Mucosa of descending colon (tissue), 3 donors: ENCODE data around the gene CASP5. TPM values are rescaled to one million over a fixed set of nuclear protein-coding genes. Genes with fewer than 3 reads are reported as not detected.
"Not testable (repeated sequence)": the region's sequence is repeated elsewhere in the genome, so short reads cannot be mapped to it uniquely, and the experiment has no call there.

Experiments
- ATAC-seq: fragments of 200-7000 bp; cut with Tn5 transposase; one replicate; pipeline ENCODE4 v1.9.1; 2020; ENCODE audit warnings: mild to moderate bottlenecking, moderate library complexity
- DNase-seq, 3 donors: peaks; one replicate each; pipeline ENCODE4 v3.0.0-alpha.2; 2020
- H3K36me3 ChIP-seq: fragments of 200-600 bp; one replicate; pipeline ENCODE4 v1.8.0; 2021; ENCODE audit warnings: low read depth, mild to moderate bottlenecking
- H3K4me1 ChIP-seq: fragments of 200-600 bp; one replicate; pipeline ENCODE4 v1.8.0; 2021; ENCODE audit warnings: low read depth, mild to moderate bottlenecking
- H3K4me3 ChIP-seq: fragments of 200-600 bp; one replicate; pipeline ENCODE4 v1.8.0; 2021; ENCODE audit warnings: mild to moderate bottlenecking
- H3K9me3 ChIP-seq: fragments of 200-600 bp; one replicate; pipeline ENCODE4 v1.8.0; 2021; ENCODE audit warnings: mild to moderate bottlenecking
- intact Hi-C, 2 donors: fragments of 100-400 bp; cut with DNase I in 1 of 2; cut with micrococcal nuclease in 1 of 2; formaldehyde crosslinking; loops; one replicate each; pipeline versions ENCODE4 v1.11.0 to v1.11.1; 2022; cut with DNase I, micrococcal nuclease
- total RNA-seq, 3 donors: library from RNA; stranded (reverse); fragmentation: NEBNext Ultra II Directional in 2 of 3; extraction: Animal tissue kit (Norgen Biotek cat#: 25700) in 2 of 3; gene quantifications; one replicate each; pipeline versions ENCODE4 v1.2.1 to v1.2.4, GENCODE V29; 2021 to 2023
- TF ChIP-seq, protein P1 (sequence below): fragments of 200-600 bp; IDR thresholded peaks from one replicate; pipeline ENCODE4 v1.8.0; 2022; ENCODE audit warnings: antibody characterized with exemption, mild to moderate bottlenecking
- donor health status: DM: no; HTN: no; CAD: no; lungs with moderate emphysema.
- donor health status: DM: no; HTN: no; CAD: no.
- donor health status: DM: no; HTN: yes; CAD: no.

Gene CASP5
- total RNA-seq, 3 donors from 2014 or later = 50.1 to 81.8 (median 80.5) TPM

DNA sequence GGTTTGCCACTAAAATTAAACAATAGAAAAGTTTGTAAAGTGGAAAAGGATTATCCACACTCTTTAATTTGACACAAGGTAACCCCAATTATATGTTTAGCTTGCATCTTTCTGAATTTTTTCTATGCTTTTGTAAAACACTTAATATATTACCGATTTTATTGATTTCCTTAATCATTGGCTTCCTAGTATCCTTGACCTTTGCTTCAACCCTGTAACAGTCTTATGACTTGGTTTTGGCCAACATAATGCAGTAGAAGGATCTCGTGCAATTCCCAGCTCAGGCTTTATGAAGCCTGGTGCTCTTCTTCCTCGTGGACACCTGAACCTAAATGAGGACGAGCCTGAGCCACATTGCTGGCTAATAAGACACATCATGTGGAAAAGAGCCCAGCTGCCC lies 31.0 kb downstream of the CASP5 start:
- TF ChIP-seq, protein P1, sequence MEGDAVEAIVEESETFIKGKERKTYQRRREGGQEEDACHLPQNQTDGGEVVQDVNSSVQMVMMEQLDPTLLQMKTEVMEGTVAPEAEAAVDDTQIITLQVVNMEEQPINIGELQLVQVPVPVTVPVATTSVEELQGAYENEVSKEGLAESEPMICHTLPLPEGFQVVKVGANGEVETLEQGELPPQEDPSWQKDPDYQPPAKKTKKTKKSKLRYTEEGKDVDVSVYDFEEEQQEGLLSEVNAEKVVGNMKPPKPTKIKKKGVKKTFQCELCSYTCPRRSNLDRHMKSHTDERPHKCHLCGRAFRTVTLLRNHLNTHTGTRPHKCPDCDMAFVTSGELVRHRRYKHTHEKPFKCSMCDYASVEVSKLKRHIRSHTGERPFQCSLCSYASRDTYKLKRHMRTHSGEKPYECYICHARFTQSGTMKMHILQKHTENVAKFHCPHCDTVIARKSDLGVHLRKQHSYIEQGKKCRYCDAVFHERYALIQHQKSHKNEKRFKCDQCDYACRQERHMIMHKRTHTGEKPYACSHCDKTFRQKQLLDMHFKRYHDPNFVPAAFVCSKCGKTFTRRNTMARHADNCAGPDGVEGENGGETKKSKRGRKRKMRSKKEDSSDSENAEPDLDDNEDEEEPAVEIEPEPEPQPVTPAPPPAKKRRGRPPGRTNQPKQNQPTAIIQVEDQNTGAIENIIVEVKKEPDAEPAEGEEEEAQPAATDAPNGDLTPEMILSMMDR = no peak
- no peak for DNase-seq
- Histone ChIP-seq H3K4me3 (no peak overlapping the region), H3K4me1 (no peaks in the 10 kb centered on the region), H3K9me3 (no peaks in the 10 kb centered on the region), H3K36me3 (no peaks in the 10 kb centered on the region)
- no peak for ATAC-seq
- intact Hi-C loops = no loop called here

DNA sequence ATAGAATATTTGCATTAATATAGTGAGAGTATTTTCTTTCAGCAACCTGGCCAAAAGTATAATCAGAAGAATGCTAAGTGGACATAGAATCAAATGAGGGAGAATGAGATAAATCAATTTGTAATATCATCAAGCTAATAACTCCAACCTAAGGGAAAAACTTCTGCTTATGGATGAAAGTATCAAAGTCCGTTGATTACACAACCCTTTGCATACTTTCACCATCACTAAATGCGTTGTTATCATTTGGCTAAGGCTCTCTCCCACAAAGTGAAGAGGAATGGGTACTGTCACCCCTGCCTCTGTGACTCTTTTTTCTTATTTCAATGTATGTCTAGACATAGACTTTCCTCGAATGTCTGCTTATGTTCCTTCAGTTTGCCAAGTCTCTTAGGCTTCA lies 38.2 kb downstream of the CASP5 start:
- no peaks in the 10 kb centered on the region for H3K9me3 ChIP-seq
- no peaks in the 10 kb centered on the region for H3K4me1 ChIP-seq
- H3K36me3 ChIP-seq = no peaks in the 10 kb centered on the region
- ATAC-seq (no peak), DNase-seq (no peak)
- TF ChIP-seq, protein P1 = no peak
- H3K4me3 ChIP-seq = no peak overlapping the region
- intact Hi-C loops = no loop called here

DNA sequence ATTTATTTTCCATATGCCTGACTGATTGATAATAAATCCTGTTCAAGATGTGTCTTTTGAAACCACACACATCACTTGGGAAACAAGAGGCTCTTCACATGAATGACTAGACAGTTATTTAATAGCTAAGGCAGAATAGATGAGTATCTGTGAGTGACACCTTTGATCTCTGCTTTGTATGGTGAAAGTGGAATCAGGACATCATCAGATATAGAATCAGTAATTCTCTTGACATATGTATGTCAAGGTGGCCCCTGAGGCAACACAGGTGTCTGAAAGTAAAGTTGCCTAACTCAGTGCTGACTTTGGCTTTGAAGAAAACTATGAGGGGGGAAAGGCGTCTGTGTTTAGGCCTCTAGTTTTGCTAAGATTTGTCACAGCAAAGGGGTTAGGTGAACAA lies 43.1 kb downstream of the CASP5 start:
- no peaks in the 10 kb centered on the region for H3K36me3 ChIP-seq
- TF ChIP-seq, protein P1 = no peak

DNA sequence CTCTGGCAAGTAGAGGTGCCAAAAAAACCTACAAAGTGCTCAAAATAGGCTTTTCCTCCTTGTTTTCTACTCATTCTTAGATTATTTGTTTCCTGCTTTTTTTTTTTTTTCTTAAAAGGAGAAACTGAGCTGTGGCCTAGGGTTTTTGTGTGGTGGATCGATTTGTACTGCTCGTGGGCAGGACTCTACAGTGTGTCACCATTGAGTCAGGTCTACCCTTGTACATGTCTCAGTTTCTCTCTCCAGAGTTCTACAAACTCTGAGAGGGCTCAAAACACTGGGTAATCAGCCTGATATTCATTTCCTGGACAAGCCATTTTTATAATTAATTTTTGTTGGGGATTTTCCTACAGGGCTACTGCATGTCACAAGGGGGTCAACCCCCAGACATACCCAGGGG lies 49.4 kb downstream of the CASP5 start:
- DNase-seq = no peak
- no peak for ATAC-seq
- H3K4me3 ChIP-seq = no peak overlapping the region
- intact Hi-C loops = no loop called here
- peaks cover 5% of the 10 kb centered on the region for H3K9me3 ChIP-seq
- H3K4me1 ChIP-seq = no peaks in the 10 kb centered on the region
- TF ChIP-seq, protein P1 = no peak
- H3K36me3 ChIP-seq = no peaks in the 10 kb centered on the region

More for the DNA sequence above, 43.1 kb downstream of the CASP5 start:
- Histone ChIP-seq H3K9me3 (no peaks in the 10 kb centered on the region), H3K4me3 (no peak overlapping the region), H3K4me1 (no peaks in the 10 kb centered on the region)
- DNase-seq = no peak
- intact Hi-C loops = no loop called here
- no peak for ATAC-seq

DNA sequence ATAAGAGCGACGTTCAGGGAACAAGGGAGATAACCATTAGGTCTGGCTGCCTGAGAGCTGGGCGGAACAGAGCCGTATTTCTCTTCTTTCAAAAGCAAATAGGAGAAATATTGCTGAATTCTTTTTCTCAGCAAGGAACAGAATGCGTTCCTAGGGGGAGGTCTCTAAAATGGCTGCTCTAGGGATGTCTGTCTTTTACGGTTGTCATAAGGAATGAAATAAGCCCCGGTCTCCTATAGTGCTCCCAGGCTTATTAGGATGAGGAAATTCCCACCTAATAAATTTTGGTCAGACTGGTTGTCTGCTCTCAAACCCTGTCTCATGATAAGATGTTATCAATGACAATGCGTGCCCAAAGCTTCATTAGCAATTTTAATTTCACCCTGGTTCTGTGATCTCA lies 50.0 kb downstream of the CASP5 start:
- not testable (repeated sequence) for DNase-seq, ATAC-seq

DNA sequence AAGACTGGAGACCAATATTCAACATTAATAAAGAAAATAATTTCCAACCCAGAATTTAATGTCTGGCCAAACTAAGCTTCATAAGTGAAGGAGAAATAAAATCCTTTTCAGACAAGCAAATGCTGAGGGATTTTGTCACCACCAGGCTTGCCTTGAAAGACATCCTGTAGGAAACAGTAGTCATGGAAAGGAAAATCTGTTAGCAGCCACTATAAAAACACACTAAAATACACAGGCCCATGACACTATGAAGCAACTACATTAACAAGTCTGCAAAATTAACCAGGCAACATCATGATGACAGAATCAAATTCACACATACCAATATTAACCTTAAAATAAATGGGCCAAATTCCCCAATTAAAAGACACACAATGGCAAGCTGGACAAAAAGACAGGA lies 52.2 kb downstream of the CASP5 start:
- intact Hi-C loops = no loop called here
- no peak for ATAC-seq
- DNase-seq = no peak
- peaks cover 4% of the 10 kb centered on the region for H3K36me3 ChIP-seq
- H3K9me3 ChIP-seq = peaks cover 5% of the 10 kb centered on the region
- H3K4me3 ChIP-seq = no peak overlapping the region
- TF ChIP-seq, protein P1 = no peak
- peaks cover 15% of the 10 kb centered on the region for H3K4me1 ChIP-seq

More for the DNA sequence above, 50.0 kb downstream of the CASP5 start:
- H3K4me1 ChIP-seq, intact Hi-C loops, H3K9me3 ChIP-seq, H3K36me3 ChIP-seq, H3K4me3 ChIP-seq: not testable (repeated sequence)
